AG04450 (cell line): ENCODE data around the gene VTN. TPM values are rescaled to one million over a fixed set of nuclear protein-coding genes. Genes with fewer than 3 reads are reported as not detected.

Experiments
- CTCF ChIA-PET: fragments of 300-600, 350-600 bp; formaldehyde crosslinking; extraction: SDS; loops from one replicate; lab custom pipeline; 2022; ENCODE audit warnings: antibody characterized with exemption, inconsistent platforms; lab: Charles Lee
- POLR2A ChIA-PET: fragments of 350-600 bp; formaldehyde crosslinking; extraction: SDS; loops from one replicate; lab custom pipeline; 2021; ENCODE audit warnings: antibody characterized with exemption, inconsistent platforms; lab: Yijun Ruan, JAX
- DNase-seq: peaks from one replicate; pipeline ENCODE4 v3.0.0-alpha.2; 2011; ENCODE audit warnings: low read depth, low spot score
- H3K27ac ChIP-seq: one replicate; pipeline ENCODE4 v1.5.1; 2012; ENCODE audit warnings: low read depth, low read length, control low read depth
- H3K27me3 ChIP-seq: one replicate; pipeline ENCODE4 v1.6.0; 2012; ENCODE audit warnings: low read length; ENCODE audit not compliant: control insufficient read depth, insufficient read depth
- H3K4me3 ChIP-seq: 2 replicates; pipeline ENCODE4 v1.5.1; 2011; ENCODE audit warnings: mild to moderate bottlenecking, low read depth, low read length, control low read depth
- H3K9me3 ChIP-seq: 2 replicates; pipeline ENCODE4 v1.5.1; 2012; ENCODE audit warnings: low read length; ENCODE audit not compliant: control insufficient read depth, insufficient read depth
- CTCF ChIP-seq: IDR thresholded peaks from 2 replicates; pipeline ENCODE4 v1.5.1; 2011; ENCODE audit warnings: low read depth, low read length, control low read depth, inconsistent platforms
- polyA plus RNA-seq: library from polyadenylated mRNA; depleted of rRNA; stranded (reverse); fragments of >200 nt; gene quantifications from 2 replicates; pipeline ENCODE4 v1.2.3, GENCODE V29; 2011

The VTN gene
- polyA plus RNA-seq, 1 experiment: 0.53 TPM

DNA sequence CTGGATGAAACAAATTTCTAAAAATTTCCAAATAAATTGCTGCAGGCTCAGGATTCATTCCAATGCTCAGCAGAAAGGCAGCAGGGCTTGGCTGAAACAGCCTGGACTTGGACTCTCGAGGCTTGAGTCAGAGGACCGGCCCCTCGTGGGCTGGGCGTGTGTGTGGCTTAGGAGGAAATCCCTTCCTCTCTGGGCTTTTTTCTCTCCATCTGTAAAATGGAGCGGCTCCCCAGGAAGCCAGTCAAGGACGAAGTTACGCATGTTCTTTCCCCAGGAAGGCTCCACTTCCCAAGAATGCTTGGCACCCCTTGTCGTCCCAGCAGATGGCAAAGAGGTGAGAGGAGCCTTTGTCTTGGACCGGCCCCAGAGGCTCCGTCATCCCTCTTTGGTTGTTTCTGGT lies 22.4 kb upstream of the VTN start:
- H3K27ac ChIP-seq: no peak overlapping the region
- no peaks in the 10 kb centered on the region for H3K27me3 ChIP-seq
- POLR2A ChIA-PET: no interaction called here
- DNase-seq: no peak
- CTCF ChIA-PET: interaction anchor here (0.6 kb wide), 1 partner anchor 338 kb away, joined by 3 read pairs; no protein-coding TSS in a partner anchor
- no peak overlapping the region for H3K4me3 ChIP-seq
- TF ChIP-seq CTCF: no peak
- no peaks in the 10 kb centered on the region for H3K9me3 ChIP-seq

- ChIA-PET POLR2A (interaction anchor here (0.7 kb wide), 1 partner anchor 81 kb away, joined by 9 read pairs; no protein-coding TSS in a partner anchor), CTCF (interaction anchor here (0.6 kb wide), 2 partner anchors 58 to 497 kb away, joined by 3 to 5 read pairs; no protein-coding TSS in a partner anchor)
- no peak for TF ChIP-seq CTCF
- Histone ChIP-seq H3K9me3 (no peaks in the 10 kb centered on the region), H3K27ac (no peak overlapping the region), H3K4me3 (no peak overlapping the region), H3K27me3 (no peaks in the 10 kb centered on the region)
- DNase-seq: no peak
These were observed 21.3 kb upstream of the VTN start for GRCh38 chr17:28391401-28391800.

GRCh38 chr17:28390984-28391383 lies 20.9 kb upstream of the VTN start:
- no peak for DNase-seq
- ChIA-PET CTCF (interaction anchor here (0.6 kb wide), 1 partner anchor 497 kb away, joined by 5 read pairs; no protein-coding TSS in a partner anchor), POLR2A (interaction anchor here (0.7 kb wide), 1 partner anchor 350 kb away, joined by 3 read pairs; no protein-coding TSS in a partner anchor)
- TF ChIP-seq CTCF: no peak
- no peak overlapping the region for H3K27ac ChIP-seq
- no peak overlapping the region for H3K4me3 ChIP-seq
- H3K9me3 ChIP-seq: no peaks in the 10 kb centered on the region
- H3K27me3 ChIP-seq: no peaks in the 10 kb centered on the region

DNA sequence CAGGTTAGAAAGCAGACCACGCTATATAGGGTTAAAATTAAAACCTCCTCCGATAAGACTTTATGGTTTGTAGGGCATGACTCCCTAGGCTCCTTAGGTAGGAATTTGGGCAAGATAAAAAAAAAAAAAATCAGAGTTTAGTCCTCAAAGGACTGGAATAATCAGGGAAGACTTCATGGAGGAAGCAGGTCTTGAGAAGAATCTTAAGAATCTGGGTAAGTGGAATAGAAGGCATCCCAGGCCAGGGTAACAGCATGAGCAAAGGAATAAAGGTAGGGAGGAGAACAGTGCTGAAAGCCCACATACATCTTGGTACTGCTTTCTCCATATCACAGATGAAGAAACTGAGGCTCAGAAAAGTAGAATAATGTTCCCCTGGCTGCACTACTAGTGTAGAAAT lies 20.5 kb upstream of the VTN start:
- Histone ChIP-seq H3K4me3 (no peak overlapping the region), H3K27ac (no peak overlapping the region), H3K27me3 (no peaks in the 10 kb centered on the region), H3K9me3 (no peaks in the 10 kb centered on the region)
- CTCF ChIA-PET: no interaction called here
- no peak for DNase-seq
- POLR2A ChIA-PET: interaction anchor here (0.7 kb wide), 1 partner anchor 350 kb away, joined by 3 read pairs; no protein-coding TSS in a partner anchor
- TF ChIP-seq CTCF: no peak

DNA sequence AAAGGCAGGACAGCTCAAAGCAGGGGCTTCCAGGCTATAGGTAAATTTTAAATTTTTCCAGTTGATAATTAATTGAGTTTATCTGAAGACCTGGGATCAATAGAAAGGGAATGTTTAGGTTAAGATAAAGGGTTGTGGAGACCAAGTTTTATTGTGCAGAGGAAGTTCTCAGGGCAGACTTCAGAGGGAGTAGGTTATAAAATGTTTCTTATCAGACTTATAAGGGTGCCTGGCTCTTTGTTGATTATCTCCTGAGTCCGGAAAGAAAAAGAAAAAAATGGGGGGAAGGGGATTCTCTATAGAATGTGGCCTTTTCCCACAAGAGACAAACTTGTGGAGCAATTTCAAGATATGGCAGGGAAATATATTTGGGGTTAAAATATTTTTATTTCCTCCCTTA lies 20.0 kb upstream of the VTN start:
- POLR2A ChIA-PET: no interaction called here
- H3K27ac ChIP-seq: no peak overlapping the region
- no peak overlapping the region for H3K4me3 ChIP-seq
- no peaks in the 10 kb centered on the region for H3K27me3 ChIP-seq
- TF ChIP-seq CTCF: no peak
- CTCF ChIA-PET: no interaction called here
- no peaks in the 10 kb centered on the region for H3K9me3 ChIP-seq
- no peak for DNase-seq
